Measurements from ENCODE around the gene ALPG. TPM values are rescaled to one million over a fixed set of nuclear protein-coding genes. Genes with fewer than 3 reads are reported as not detected.

Gene ALPG
- total and polyA plus RNA-seq, 9 of the 15 experiments (the other 6 are each of a cell fraction or from before 2014, with no cell fraction given), result not detected

DNA sequence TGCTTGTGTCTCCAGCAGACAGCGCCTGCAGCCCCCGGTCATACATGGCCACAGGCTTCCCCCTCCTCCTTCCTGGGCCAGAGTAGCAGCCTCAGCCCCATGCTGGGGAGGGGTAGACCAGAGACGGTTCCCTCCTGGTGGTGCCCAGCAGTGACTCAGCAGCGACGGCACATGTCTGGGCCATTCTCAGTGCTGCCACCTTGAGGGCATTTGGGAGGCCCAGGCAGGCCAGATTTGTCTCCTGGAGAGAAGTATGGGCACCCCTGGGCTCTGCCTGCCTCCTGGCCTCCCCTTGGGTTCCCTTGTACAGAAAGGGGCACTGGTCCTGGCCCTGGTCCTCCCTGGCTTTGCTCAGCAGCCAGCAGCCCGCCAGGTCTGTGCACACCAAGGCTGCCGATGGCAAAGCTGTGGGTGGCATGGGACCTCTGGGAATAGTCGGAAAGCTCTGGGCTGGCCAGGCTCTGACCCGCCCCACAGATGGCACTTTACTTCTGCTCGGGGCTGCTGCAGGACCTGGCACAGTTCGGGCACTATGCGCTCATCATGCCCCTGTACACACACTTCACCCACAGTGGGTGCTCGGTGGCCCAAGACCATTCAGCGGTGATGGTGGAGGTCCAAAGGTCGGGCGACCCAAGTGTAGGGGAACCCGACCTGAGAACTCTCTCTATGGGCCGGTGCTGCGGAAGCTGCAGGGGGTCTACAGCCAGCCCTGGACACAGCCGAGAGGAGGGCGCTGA is 37.9 kb downstream of the ALPG start (continued):
- TF ChIP-seq ZFP36 (IDR thresholded peaks at IDR 0.05; ENCODE audit: low read depth, low read length, partially characterized antibody) (peak; percentile 77), L3MBTL2 (IDR thresholded peaks at IDR 0.05) (peak; percentile 19; the same call in 1 of the 2 replicates), MYBL2 (IDR thresholded peaks at IDR 0.05; ENCODE audit: low read depth) (no peak), MYBL2 (CRISPR knock-in tag; IDR thresholded peaks at IDR 0.05; ENCODE audit: borderline replicate concordance) (no peak), SOX6 (IDR thresholded peaks at IDR 0.05) (no peak), GABPB1 (CRISPR knock-in tag; IDR thresholded peaks at IDR 0.05) (no peak), SIRT6 (IDR thresholded peaks at IDR 0.05; ENCODE audit: low read depth, low read length) (no peak), PHB2 (IDR thresholded peaks at IDR 0.05; ENCODE audit: low read depth) (no peak), JUND (IDR thresholded peaks at IDR 0.05; ENCODE audit: borderline replicate concordance, low read depth, low read length) (0 out of 2 replicates have a peak, but pooled peaks have one; percentile 18), JUND (tag; IDR thresholded peaks at IDR 0.05; ENCODE audit: borderline replicate concordance, low read depth, low read length) (no peak; the same call in 2 of the 3 replicates), ZKSCAN1 (IDR thresholded peaks at IDR 0.05; ENCODE audit: low read depth, low read length) (no peak), MYC (IDR thresholded peaks at IDR 0.05; ENCODE audit: low read depth, low read length) (peak; percentile 59; the same call in 1 of the 2 replicates), MYC (CRISPR knock-in tag; IDR thresholded peaks at IDR 0.05; ENCODE audit: borderline replicate concordance, low read depth) (no peak), THRAP3 (IDR thresholded peaks at IDR 0.05; ENCODE audit: borderline replicate concordance) (no peak), ZKSCAN3 (CRISPR knock-in tag; IDR thresholded peaks at IDR 0.05) (no peak), ZNF384 (IDR thresholded peaks at IDR 0.05; ENCODE audit: low read depth, low read length) (no peak), NFE2 (IDR thresholded peaks at IDR 0.05; ENCODE audit: low read depth) (peak; percentile 92), C11orf30 (IDR thresholded peaks at IDR 0.05; ENCODE audit: low read depth) (peak; percentile 49)
- TF ChIP-seq, protein P1, sequence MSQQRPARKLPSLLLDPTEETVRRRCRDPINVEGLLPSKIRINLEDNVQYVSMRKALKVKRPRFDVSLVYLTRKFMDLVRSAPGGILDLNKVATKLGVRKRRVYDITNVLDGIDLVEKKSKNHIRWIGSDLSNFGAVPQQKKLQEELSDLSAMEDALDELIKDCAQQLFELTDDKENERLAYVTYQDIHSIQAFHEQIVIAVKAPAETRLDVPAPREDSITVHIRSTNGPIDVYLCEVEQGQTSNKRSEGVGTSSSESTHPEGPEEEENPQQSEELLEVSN (IDR thresholded peaks at IDR 0.05; ENCODE audit: borderline replicate concordance in 1 of 2, extremely low read depth in 1 of 2, insufficient read depth in 1 of 2, insufficient read length in 1 of 2, low read depth in 1 of 2, low read length in 1 of 2, poor library complexity in 1 of 2, severe bottlenecking in 1 of 2), result no peak
- TF ChIP-seq, protein P2, sequence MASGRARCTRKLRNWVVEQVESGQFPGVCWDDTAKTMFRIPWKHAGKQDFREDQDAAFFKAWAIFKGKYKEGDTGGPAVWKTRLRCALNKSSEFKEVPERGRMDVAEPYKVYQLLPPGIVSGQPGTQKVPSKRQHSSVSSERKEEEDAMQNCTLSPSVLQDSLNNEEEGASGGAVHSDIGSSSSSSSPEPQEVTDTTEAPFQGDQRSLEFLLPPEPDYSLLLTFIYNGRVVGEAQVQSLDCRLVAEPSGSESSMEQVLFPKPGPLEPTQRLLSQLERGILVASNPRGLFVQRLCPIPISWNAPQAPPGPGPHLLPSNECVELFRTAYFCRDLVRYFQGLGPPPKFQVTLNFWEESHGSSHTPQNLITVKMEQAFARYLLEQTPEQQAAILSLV (tag; IDR thresholded peaks at IDR 0.05), result no peak
- TF ChIP-seq, protein P3, sequence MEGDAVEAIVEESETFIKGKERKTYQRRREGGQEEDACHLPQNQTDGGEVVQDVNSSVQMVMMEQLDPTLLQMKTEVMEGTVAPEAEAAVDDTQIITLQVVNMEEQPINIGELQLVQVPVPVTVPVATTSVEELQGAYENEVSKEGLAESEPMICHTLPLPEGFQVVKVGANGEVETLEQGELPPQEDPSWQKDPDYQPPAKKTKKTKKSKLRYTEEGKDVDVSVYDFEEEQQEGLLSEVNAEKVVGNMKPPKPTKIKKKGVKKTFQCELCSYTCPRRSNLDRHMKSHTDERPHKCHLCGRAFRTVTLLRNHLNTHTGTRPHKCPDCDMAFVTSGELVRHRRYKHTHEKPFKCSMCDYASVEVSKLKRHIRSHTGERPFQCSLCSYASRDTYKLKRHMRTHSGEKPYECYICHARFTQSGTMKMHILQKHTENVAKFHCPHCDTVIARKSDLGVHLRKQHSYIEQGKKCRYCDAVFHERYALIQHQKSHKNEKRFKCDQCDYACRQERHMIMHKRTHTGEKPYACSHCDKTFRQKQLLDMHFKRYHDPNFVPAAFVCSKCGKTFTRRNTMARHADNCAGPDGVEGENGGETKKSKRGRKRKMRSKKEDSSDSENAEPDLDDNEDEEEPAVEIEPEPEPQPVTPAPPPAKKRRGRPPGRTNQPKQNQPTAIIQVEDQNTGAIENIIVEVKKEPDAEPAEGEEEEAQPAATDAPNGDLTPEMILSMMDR (IDR thresholded peaks at IDR 0.05 in 2 of 3, conservative IDR thresholded peaks at IDR 0.05 in 1 of 3; ENCODE audit: insufficient read depth in 2 of 3, low read depth in 1 of 3, low read length in 3 of 3), result peak; percentile 54 to 60 (median 59)
- TF ChIP-seq, protein P4, sequence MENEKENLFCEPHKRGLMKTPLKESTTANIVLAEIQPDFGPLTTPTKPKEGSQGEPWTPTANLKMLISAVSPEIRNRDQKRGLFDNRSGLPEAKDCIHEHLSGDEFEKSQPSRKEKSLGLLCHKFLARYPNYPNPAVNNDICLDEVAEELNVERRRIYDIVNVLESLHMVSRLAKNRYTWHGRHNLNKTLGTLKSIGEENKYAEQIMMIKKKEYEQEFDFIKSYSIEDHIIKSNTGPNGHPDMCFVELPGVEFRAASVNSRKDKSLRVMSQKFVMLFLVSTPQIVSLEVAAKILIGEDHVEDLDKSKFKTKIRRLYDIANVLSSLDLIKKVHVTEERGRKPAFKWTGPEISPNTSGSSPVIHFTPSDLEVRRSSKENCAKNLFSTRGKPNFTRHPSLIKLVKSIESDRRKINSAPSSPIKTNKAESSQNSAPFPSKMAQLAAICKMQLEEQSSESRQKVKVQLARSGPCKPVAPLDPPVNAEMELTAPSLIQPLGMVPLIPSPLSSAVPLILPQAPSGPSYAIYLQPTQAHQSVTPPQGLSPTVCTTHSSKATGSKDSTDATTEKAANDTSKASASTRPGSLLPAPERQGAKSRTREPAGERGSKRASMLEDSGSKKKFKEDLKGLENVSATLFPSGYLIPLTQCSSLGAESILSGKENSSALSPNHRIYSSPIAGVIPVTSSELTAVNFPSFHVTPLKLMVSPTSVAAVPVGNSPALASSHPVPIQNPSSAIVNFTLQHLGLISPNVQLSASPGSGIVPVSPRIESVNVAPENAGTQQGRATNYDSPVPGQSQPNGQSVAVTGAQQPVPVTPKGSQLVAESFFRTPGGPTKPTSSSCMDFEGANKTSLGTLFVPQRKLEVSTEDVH (IDR thresholded peaks at IDR 0.05; ENCODE audit: low read depth, partially characterized antibody), result no peak
